WTC11 (cell line): ENCODE results near the gene ROBO1. TPM values are rescaled to one million over a fixed set of nuclear protein-coding genes. Genes with fewer than 3 reads are reported as not detected.

Experiments
- ATAC-seq: fragments of 200-7000 bp; cut with Tn5 transposase; 2 replicates; pipeline ENCODE4 v1.10.0; 2021; ENCODE audit warnings: mild to moderate bottlenecking, moderate library complexity
- CTCF ChIA-PET: fragments of 300-600 bp; sonication (Branson Sonifier 250); formaldehyde crosslinking; loops from one replicate; lab custom pipeline; 2021; ENCODE audit warnings: antibody characterized with exemption; lab: Charles Lee
- POLR2A ChIA-PET: fragments of 350-600 bp; sonication (Branson Sonifier 250); formaldehyde crosslinking; loops from one replicate; lab custom pipeline; 2021; ENCODE audit warnings: antibody characterized with exemption; lab: Charles Lee
- DNase-seq: peaks from one replicate; pipeline ENCODE4 v3.0.0; 2021; ENCODE audit warnings: low spot score
- H3K27ac Mint-ChIP-seq: 2 replicates; pipeline ENCODE4 v1.8.0; 2021; ENCODE audit warnings: mixed read lengths
- H3K27me3 Mint-ChIP-seq: 2 replicates; pipeline ENCODE4 v1.8.0; 2021; ENCODE audit warnings: low read depth, mild to moderate bottlenecking, moderate library complexity, mixed read lengths
- H3K36me3 Mint-ChIP-seq: 2 replicates; pipeline ENCODE4 v1.8.0; 2021; ENCODE audit warnings: mixed read lengths
- H3K4me1 Mint-ChIP-seq: 2 replicates; pipeline ENCODE4 v1.8.0; 2022; ENCODE audit warnings: mixed read lengths
- H3K4me3 Mint-ChIP-seq: 2 replicates; pipeline ENCODE4 v1.8.0; 2021; ENCODE audit warnings: mild to moderate bottlenecking, moderate library complexity, mixed read lengths
- H3K9me3 Mint-ChIP-seq: 2 replicates; pipeline ENCODE4 v1.8.0; 2021; ENCODE audit warnings: mixed read lengths
- E2F1 ChIP-seq: sonication (generic); formaldehyde crosslinking; IDR thresholded peaks from 2 replicates; pipeline ENCODE4 v1.8.0; 2022; ENCODE audit warnings: mild to moderate bottlenecking, missing genetic modification reagents
- ETV6 ChIP-seq: sonication (generic); formaldehyde crosslinking; IDR thresholded peaks from 2 replicates; pipeline ENCODE4 v1.8.1; 2022; ENCODE audit warnings: mild to moderate bottlenecking, missing genetic modification reagents
- FOXJ3 ChIP-seq: sonication (generic); formaldehyde crosslinking; IDR thresholded peaks from 2 replicates; pipeline ENCODE4 v1.9.0; 2021; ENCODE audit warnings: missing genetic modification reagents, mild to moderate bottlenecking, borderline replicate concordance
- FOXP4 ChIP-seq: sonication (generic); formaldehyde crosslinking; IDR thresholded peaks from 2 replicates; pipeline ENCODE4 v1.8.0; 2022; ENCODE audit warnings: mild to moderate bottlenecking, missing genetic modification reagents
- GABPB1 ChIP-seq: sonication (generic); formaldehyde crosslinking; IDR thresholded peaks from 2 replicates; pipeline ENCODE4 v1.8.1; 2023; ENCODE audit warnings: mild to moderate bottlenecking, missing genetic modification reagents
- IRF2 ChIP-seq: sonication (generic); formaldehyde crosslinking; IDR thresholded peaks from 2 replicates; pipeline ENCODE4 v1.8.0; 2022; ENCODE audit warnings: low read depth, missing genetic modification reagents, borderline replicate concordance
- ZNF138 ChIP-seq: sonication (generic); formaldehyde crosslinking; conservative IDR thresholded peaks from 2 replicates; pipeline ENCODE4 v1.8.1; 2022; ENCODE audit warnings: mild to moderate bottlenecking, moderate library complexity, missing genetic modification reagents
- ZNF219 ChIP-seq: sonication (generic); formaldehyde crosslinking; IDR thresholded peaks from 2 replicates; pipeline ENCODE4 v1.8.0; 2023; ENCODE audit warnings: missing genetic modification reagents, mild to moderate bottlenecking, borderline replicate concordance
- ZNF281 ChIP-seq: sonication (generic); formaldehyde crosslinking; IDR thresholded peaks from 2 replicates; pipeline ENCODE4 v1.8.0; 2023; ENCODE audit warnings: mild to moderate bottlenecking, missing genetic modification reagents
- ZNF416 ChIP-seq: fragments of 250-450 bp; sonication (Bioruptor Pico); IDR thresholded peaks from 2 replicates; pipeline ENCODE4 v1.9.0; 2021; ENCODE audit warnings: mild to moderate bottlenecking, inconsistent platforms
- ZNF425 ChIP-seq: fragments of 250-450 bp; sonication (Bioruptor Pico); conservative IDR thresholded peaks from 2 replicates; pipeline ENCODE4 v1.9.0; 2021; ENCODE audit warnings: mild to moderate bottlenecking
- total RNA-seq: library from RNA; stranded (reverse); gene quantifications from 3 replicates; pipeline ENCODE4 v1.2.3, GENCODE V29; 2021
- TF ChIP-seq, protein P1 (sequence below): fragments of 200-600 bp; IDR thresholded peaks from 2 replicates; pipeline ENCODE4 v1.8.0; 2022; ENCODE audit warnings: antibody characterized with exemption
- TF ChIP-seq, protein P2 (sequence below): sonication (generic); formaldehyde crosslinking; IDR thresholded peaks from 2 replicates; pipeline ENCODE4 v1.8.1; 2023; ENCODE audit warnings: mild to moderate bottlenecking, missing genetic modification reagents
- TF ChIP-seq, protein P3 (sequence below): sonication (generic); formaldehyde crosslinking; IDR thresholded peaks from 2 replicates; pipeline ENCODE4 v1.8.1; 2023; ENCODE audit warnings: mild to moderate bottlenecking, missing genetic modification reagents, moderate library complexity
- TF ChIP-seq, protein P4 (sequence below): sonication (generic); formaldehyde crosslinking; conservative IDR thresholded peaks from 2 replicates; pipeline ENCODE4 v1.8.1; 2022; ENCODE audit warnings: mild to moderate bottlenecking, missing genetic modification reagents

The ROBO1 gene
- total RNA-seq, 1 experiment from 2014 or later = 90.9 TPM

GRCh38 chr3:78990156-78990555 lies 777.6 kb downstream of the ROBO1 start:
- TF ChIP-seq IRF2 (CRISPR knock-in tag) (no peak), ZNF219 (CRISPR knock-in tag) (no peak), ZNF425 (CRISPR knock-in tag) (no peak)
- TF ChIP-seq, protein P1, sequence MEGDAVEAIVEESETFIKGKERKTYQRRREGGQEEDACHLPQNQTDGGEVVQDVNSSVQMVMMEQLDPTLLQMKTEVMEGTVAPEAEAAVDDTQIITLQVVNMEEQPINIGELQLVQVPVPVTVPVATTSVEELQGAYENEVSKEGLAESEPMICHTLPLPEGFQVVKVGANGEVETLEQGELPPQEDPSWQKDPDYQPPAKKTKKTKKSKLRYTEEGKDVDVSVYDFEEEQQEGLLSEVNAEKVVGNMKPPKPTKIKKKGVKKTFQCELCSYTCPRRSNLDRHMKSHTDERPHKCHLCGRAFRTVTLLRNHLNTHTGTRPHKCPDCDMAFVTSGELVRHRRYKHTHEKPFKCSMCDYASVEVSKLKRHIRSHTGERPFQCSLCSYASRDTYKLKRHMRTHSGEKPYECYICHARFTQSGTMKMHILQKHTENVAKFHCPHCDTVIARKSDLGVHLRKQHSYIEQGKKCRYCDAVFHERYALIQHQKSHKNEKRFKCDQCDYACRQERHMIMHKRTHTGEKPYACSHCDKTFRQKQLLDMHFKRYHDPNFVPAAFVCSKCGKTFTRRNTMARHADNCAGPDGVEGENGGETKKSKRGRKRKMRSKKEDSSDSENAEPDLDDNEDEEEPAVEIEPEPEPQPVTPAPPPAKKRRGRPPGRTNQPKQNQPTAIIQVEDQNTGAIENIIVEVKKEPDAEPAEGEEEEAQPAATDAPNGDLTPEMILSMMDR = no peak
- peaks cover 9% of the 10 kb centered on the region for H3K36me3 Mint-ChIP-seq
- H3K4me3 Mint-ChIP-seq = no peak overlapping the region
- no peak for DNase-seq
- H3K4me1 Mint-ChIP-seq = peaks cover 59% of the 10 kb centered on the region
- ATAC-seq = no peak
- H3K9me3 Mint-ChIP-seq = peaks cover 8% of the 10 kb centered on the region
- ChIA-PET POLR2A (no interaction called here), CTCF (no interaction called here)
- no peaks in the 10 kb centered on the region for H3K27me3 Mint-ChIP-seq
- no peak overlapping the region for H3K27ac Mint-ChIP-seq

GRCh38 chr3:78988324-78988723 lies 779.5 kb downstream of the ROBO1 start:
- Mint-ChIP-seq H3K27me3 (no peaks in the 10 kb centered on the region), H3K36me3 (peaks cover 13% of the 10 kb centered on the region), H3K4me1 (peaks cover 44% of the 10 kb centered on the region), H3K27ac (no peak overlapping the region), H3K9me3 (peaks cover 12% of the 10 kb centered on the region), H3K4me3 (no peak overlapping the region)
- ChIA-PET CTCF (interaction anchor here (1.0 to 2.0 kb wide), 5 partner anchors 10 to 530 kb away, joined by 3 to 5 read pairs (median 4); no protein-coding TSS in a partner anchor), POLR2A (no interaction called here)
- ATAC-seq (no peak), DNase-seq (no peak)
- TF ChIP-seq, protein P2, sequence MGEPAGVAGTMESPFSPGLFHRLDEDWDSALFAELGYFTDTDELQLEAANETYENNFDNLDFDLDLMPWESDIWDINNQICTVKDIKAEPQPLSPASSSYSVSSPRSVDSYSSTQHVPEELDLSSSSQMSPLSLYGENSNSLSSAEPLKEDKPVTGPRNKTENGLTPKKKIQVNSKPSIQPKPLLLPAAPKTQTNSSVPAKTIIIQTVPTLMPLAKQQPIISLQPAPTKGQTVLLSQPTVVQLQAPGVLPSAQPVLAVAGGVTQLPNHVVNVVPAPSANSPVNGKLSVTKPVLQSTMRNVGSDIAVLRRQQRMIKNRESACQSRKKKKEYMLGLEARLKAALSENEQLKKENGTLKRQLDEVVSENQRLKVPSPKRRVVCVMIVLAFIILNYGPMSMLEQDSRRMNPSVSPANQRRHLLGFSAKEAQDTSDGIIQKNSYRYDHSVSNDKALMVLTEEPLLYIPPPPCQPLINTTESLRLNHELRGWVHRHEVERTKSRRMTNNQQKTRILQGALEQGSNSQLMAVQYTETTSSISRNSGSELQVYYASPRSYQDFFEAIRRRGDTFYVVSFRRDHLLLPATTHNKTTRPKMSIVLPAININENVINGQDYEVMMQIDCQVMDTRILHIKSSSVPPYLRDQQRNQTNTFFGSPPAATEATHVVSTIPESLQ (CRISPR knock-in tag) = no peak
- no peak for TF ChIP-seq ZNF281 (CRISPR knock-in tag)
- no peak for TF ChIP-seq ZNF138 (CRISPR knock-in tag)
- TF ChIP-seq E2F1 (CRISPR knock-in tag) = no peak
- TF ChIP-seq, protein P3, sequence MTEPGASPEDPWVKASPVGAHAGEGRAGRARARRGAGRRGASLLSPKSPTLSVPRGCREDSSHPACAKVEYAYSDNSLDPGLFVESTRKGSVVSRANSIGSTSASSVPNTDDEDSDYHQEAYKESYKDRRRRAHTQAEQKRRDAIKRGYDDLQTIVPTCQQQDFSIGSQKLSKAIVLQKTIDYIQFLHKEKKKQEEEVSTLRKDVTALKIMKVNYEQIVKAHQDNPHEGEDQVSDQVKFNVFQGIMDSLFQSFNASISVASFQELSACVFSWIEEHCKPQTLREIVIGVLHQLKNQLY (CRISPR knock-in tag) = no peak
- TF ChIP-seq ZNF416 (CRISPR knock-in tag) = no peak
- no peak for TF ChIP-seq FOXP4 (CRISPR knock-in tag)
- no peak for TF ChIP-seq GABPB1 (CRISPR knock-in tag)
- TF ChIP-seq FOXJ3 (CRISPR knock-in tag) = no peak
- TF ChIP-seq ZNF425 (CRISPR knock-in tag) = no peak
- TF ChIP-seq, protein P4, sequence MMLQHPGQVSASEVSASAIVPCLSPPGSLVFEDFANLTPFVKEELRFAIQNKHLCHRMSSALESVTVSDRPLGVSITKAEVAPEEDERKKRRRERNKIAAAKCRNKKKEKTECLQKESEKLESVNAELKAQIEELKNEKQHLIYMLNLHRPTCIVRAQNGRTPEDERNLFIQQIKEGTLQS (CRISPR knock-in tag) = no peak
- TF ChIP-seq ETV6 (CRISPR knock-in tag) = no peak
- TF ChIP-seq IRF2 (CRISPR knock-in tag) = no peak
